ENCODE results near the gene OPA3. TPM values are rescaled to one million over a fixed set of nuclear protein-coding genes. Genes with fewer than 3 reads are reported as not detected.

Gene OPA3
- total RNA-seq, 4 donors from 2014 or later = 5.7 to 14.9 (median 11.6) TPM

DNA sequence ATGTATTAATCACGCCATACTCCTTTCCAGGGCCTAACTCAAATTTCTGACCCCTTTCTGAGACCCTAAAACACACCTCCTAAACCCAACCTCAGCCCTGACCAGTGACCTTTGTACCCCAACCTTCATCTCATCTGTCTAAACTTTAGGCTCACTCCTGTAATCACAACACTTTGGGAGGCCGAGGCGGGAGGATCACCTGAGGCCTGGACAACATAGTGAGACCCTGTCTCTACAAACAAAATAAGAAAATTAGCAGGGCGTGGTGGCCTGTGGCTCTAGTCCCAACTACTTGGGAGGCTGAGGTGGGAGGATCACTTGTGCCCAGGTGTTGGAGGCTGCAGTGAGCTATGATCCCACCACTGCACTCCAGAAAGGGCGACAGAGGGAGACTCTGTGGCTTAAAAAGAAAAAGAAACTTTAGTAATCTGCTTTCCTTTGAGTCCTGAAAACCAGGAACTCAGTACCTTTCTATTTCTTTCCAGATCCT lies 92.4 kb downstream of the OPA3 start:
- WGBS, 2 donors (ENCODE audit: low coverage in 1 of 2) = 69 to 80% methylated on average over 2 to 3 of the region's 5 CpGs
- TF ChIP-seq, protein P1, sequence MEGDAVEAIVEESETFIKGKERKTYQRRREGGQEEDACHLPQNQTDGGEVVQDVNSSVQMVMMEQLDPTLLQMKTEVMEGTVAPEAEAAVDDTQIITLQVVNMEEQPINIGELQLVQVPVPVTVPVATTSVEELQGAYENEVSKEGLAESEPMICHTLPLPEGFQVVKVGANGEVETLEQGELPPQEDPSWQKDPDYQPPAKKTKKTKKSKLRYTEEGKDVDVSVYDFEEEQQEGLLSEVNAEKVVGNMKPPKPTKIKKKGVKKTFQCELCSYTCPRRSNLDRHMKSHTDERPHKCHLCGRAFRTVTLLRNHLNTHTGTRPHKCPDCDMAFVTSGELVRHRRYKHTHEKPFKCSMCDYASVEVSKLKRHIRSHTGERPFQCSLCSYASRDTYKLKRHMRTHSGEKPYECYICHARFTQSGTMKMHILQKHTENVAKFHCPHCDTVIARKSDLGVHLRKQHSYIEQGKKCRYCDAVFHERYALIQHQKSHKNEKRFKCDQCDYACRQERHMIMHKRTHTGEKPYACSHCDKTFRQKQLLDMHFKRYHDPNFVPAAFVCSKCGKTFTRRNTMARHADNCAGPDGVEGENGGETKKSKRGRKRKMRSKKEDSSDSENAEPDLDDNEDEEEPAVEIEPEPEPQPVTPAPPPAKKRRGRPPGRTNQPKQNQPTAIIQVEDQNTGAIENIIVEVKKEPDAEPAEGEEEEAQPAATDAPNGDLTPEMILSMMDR (IDR thresholded peaks at IDR 0.05) = no peak
- no peaks in the 10 kb centered on the region for H3K9me3 ChIP-seq
- peaks cover 0 to 11% of the 10 kb centered on the region in 2 donors for H3K36me3 ChIP-seq
- no peak for ATAC-seq
- H3K27ac ChIP-seq = peak overlapping the region in 3 of 4 donors; percentile 82 to 88 (median 83)
- peaks cover 0 to 40% (median 12%) of the 10 kb centered on the region in 3 donors for H3K4me1 ChIP-seq
- H3K4me3 ChIP-seq = peak overlapping the region in 1 of 2 donors; percentile 68
- H3K27me3 ChIP-seq = peaks cover 5% of the 10 kb centered on the region

DNA sequence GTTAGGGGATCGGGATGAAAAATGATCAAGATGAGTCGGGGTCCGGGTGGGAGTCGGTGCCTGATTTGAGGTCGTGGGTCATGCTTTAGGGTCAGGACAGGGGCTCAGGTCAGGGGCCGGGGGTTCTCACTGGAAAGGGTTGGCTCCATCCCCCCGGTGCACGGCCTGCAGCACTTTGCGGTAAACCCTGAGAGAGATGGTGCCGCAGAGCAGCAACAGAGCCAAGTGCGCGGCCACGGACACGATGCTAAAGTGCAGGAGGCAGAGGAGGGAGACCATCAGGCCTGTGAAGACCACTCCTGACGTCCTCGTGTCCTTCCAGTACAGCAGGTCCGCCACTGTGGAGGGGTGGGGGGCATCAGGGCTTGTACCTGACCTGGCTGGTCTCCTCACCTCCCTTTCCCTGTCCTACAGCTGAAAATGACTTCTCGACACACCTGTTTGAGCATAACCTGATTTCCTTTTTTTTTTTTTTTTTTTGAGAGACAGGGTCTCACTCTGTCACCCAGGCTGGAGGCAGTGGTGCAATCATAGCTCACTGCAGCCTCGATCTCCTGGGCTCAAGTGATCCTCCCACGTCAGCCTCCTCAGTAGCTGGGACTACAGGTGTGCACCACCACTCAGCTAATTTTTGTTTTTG lies 95.3 kb downstream of the OPA3 start:
- TF ChIP-seq EP300 (IDR thresholded peaks at IDR 0.05) = no peak
- no peak for TF ChIP-seq POLR2AphosphoS5 (IDR thresholded peaks at IDR 0.05)
- TF ChIP-seq, protein P1 (IDR thresholded peaks at IDR 0.05) = no peak
- TF ChIP-seq POLR2A (IDR thresholded peaks at IDR 0.05) = no peak
- H3K27me3 ChIP-seq = no peaks in the 10 kb centered on the region
- H3K4me1 ChIP-seq = peaks cover 0 to 36% (median 5%) of the 10 kb centered on the region in 3 donors
- H3K36me3 ChIP-seq = peaks cover 0 to 11% of the 10 kb centered on the region in 2 donors
- no peak for ATAC-seq
- H3K4me3 ChIP-seq = no peak overlapping the region
- no peak overlapping the region for H3K27ac ChIP-seq
- WGBS, 2 donors (ENCODE audit: low coverage in 1 of 2) = 85 to 93% methylated on average over 5 to 16 of the region's 20 CpGs
- no peaks in the 10 kb centered on the region for H3K9me3 ChIP-seq

DNA sequence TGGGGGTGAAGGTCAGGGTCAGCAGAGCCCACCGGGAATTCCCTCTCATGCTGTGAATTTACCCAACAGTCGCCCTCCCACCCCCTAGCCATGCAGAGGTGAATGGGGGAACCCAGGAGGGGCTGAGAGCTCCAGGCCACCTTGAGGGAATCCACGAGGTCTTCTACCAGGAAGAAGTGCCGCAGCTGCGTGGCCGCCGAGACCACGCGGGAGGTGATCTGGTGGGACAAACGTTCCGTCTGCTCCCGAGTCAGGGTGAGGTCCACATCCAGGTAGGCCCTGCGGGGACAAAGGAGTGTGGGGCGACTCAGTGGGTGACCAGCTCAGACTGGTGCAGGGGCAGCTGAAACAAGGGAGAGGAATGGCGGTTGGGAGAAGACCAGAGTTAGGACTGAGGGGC lies 95.9 kb downstream of the OPA3 start:
- no peaks in the 10 kb centered on the region for H3K9me3 ChIP-seq
- peaks cover 0 to 11% of the 10 kb centered on the region in 2 donors for H3K36me3 ChIP-seq
- 54 to 90% methylated on average over 3 to 6 of the region's 15 CpGs for WGBS, 2 donors (ENCODE audit: low coverage in 1 of 2)
- ATAC-seq = no peak
- no peak overlapping the region for H3K4me3 ChIP-seq
- no peaks in the 10 kb centered on the region for H3K27me3 ChIP-seq
- no peak overlapping the region for H3K27ac ChIP-seq
- H3K4me1 ChIP-seq = peaks cover 0 to 34% (median 5%) of the 10 kb centered on the region in 3 donors
- TF ChIP-seq POLR2AphosphoS5 (IDR thresholded peaks at IDR 0.05) (no peak), POLR2A (IDR thresholded peaks at IDR 0.05) (no peak), EP300 (IDR thresholded peaks at IDR 0.05) (no peak)
- TF ChIP-seq, protein P1 (IDR thresholded peaks at IDR 0.05) = no peak

DNA sequence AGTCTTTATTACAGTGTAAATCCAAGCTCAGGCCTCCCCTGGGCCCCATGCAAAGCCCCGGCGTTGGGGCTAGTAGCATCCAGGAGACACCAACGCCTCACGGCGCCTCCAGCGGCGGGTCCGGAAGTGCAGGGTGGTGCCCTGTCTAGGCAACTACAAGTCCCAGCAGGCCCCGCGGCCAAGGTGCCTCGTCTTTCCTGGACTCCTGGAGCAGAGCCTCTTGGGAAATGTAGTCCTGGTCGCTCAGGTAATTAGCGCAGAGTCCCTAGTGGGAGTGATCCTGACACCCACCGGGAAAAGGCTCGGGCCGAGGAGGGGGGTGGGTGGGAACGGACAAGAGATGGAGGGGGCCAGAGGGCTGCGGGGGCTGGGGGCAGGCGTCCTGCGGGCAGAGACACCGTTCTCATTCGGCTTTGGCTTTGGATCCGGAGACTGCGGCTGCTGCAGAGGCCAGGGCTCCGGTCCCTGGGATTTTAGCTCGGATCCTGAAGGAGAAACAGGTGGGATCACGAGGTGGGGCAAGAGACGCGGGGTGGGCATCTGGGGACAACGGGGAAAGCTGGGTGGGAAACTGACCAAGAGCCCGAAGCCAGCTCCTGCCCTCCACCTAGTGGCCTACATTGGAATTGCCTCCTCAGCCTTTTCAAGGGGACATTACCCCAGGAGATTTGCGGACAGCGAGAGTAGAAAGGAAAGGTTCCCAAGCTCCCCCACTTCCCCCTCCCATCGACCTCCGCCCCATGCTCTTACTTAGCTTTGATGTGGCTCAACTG lies 99.1 kb downstream of the OPA3 start:
- TF ChIP-seq, protein P1 (IDR thresholded peaks at IDR 0.05) = peak; percentile 74 to 94 (median 90)
- TF ChIP-seq POLR2AphosphoS5 (IDR thresholded peaks at IDR 0.05) (no peak), POLR2A (IDR thresholded peaks at IDR 0.05) (no peak)
- peaks cover 0 to 11% of the 10 kb centered on the region in 2 donors for H3K36me3 ChIP-seq
- H3K27me3 ChIP-seq = no peaks in the 10 kb centered on the region
- peaks cover 0 to 14% (median 0%) of the 10 kb centered on the region in 3 donors for H3K4me1 ChIP-seq
- peak overlapping the region; percentile 60 to 81 for H3K4me3 ChIP-seq
- H3K27ac ChIP-seq = peak overlapping the region; percentile 70 to 90 (median 88)
- ATAC-seq = peak; percentile 97
- 0% methylated on average over 9 of the region's 35 CpGs; no CpG with 5 or more reads in 1 of the 2 donors for WGBS, 2 donors (ENCODE audit: low coverage in 1 of 2)
- no peaks in the 10 kb centered on the region for H3K9me3 ChIP-seq
